ENCODE results near the gene NINJ2. TPM values are rescaled to one million over a fixed set of nuclear protein-coding genes. Genes with fewer than 3 reads are reported as not detected.

NINJ2 gene
- total and polyA plus RNA-seq, 10 of the 15 experiments (the other 5 are each of a cell fraction or from before 2014, with no cell fraction given), result 8.9 to 51.6 (median 21.3) TPM

GRCh38 chr12:697481-697880 is 34.2 kb upstream of the NINJ2 start:
- Histone ChIP-seq H3K4me3 (no peak overlapping the region), H3K4me2 (ENCODE audit: control insufficient read depth, insufficient read depth) (no peak overlapping the region), H3K36me3 (ENCODE audit: control insufficient read depth in 2 of 2, insufficient read depth in 2 of 2, low read length in 1 of 2) (no peaks in the 10 kb centered on the region), H3K4me1 (ENCODE audit: control insufficient read depth, insufficient read depth, low read length) (no peaks in the 10 kb centered on the region), H3K9ac (ENCODE audit: control insufficient read depth, insufficient read depth, low read length) (no peak overlapping the region), H3K9me3 (replicated peaks; ENCODE audit: control insufficient read depth, insufficient read depth, low read length) (peaks cover 8% of the 10 kb centered on the region), H4K20me1 (ENCODE audit: control insufficient read depth, insufficient read depth) (no peaks in the 10 kb centered on the region), H2AFZ (ENCODE audit: control insufficient read depth, low read depth, low read length) (no peak overlapping the region), H3K27ac (ENCODE audit: control insufficient read depth, insufficient read depth) (no peak overlapping the region), H3K79me2 (ENCODE audit: control insufficient read depth, insufficient read depth, low read length) (no peaks in the 10 kb centered on the region), H3K27me3 (replicated peaks in 1 of 2; ENCODE audit: control insufficient read depth in 2 of 2, insufficient read depth in 2 of 2, low read length in 1 of 2) (no peaks in the 10 kb centered on the region)
- ATAC-seq (no peak), FAIRE-seq (no peak), DNase-seq (ENCODE audit: low read depth, low spot score) (no peak)
- in situ Hi-C loops (cut with MboI), result no loop called here
- ChIA-PET RAD21 (ENCODE audit: unreplicated experiment) (no interaction called here), POLR2A (no interaction called here), SMC1A (ENCODE audit: uncharacterized antibody, unreplicated experiment) (interaction anchor here (0.7 to 1.2 kb wide), 3 partner anchors 12 to 15 kb away, joined by 3 to 5 read pairs (median 3); no protein-coding TSS in a partner anchor), CTCF (interaction anchor here (0.7 kb wide), 1 partner anchor 50 kb away, joined by 3 read pairs; no protein-coding TSS in a partner anchor)
- WGBS (ENCODE audit: insufficient coverage, insufficient replicate concordance, low lambda C conversion rate, missing lambda C conversion rate), result 40% methylated on average over 2 of the region's 2 CpGs
- intact Hi-C loops (cut with micrococcal nuclease; ENCODE audit: unreplicated experiment), result no loop called here
- BruUV-seq (replicated peaks), result no TSS peak
- TF ChIP-seq RAD21 (IDR thresholded peaks at IDR 0.05; ENCODE audit: insufficient read depth, low read depth, low read length) (no peak), FOXM1 (IDR thresholded peaks at IDR 0.05; ENCODE audit: low read depth, low read length) (no peak), NBN (IDR thresholded peaks at IDR 0.05) (no peak)

DNA sequence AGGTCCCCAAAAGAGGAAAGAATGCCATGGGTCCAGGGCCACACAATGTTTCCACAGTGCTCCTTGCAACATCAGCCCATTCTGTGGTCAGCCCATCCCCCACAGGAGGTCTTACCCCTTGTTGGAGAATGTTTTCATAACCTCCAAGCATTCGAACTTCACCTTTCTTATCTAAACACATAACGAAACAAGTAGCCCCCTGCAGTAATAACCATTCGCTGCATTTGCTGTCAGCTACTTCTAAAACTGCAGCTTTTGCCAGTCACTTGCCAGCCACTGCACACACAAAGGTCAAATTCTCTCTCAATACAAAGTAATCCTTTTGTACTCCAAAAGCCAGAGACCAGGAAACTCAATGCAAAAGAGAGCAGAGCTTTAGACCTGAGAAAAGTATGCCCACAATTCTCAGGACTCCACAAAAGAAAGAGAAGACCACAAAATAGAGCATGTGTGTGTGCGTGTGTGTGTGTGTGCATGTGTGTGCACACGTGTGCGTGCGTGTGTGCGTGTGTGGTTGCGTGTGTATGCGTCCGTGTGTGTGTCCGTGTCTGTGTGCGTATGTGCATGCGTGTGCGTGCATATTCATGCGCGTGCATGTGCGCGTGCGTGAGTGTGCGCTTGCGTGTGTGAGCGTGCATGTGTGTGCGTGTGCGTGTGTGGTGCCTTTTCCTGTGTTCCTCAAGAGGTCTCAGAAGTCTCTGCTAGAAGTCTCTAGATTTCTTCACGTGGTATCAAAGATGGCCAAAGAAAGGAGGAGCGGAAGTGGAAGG is 31.7 kb upstream of the NINJ2 start:
- no peak overlapping the region for H3K4me2 ChIP-seq (ENCODE audit: control insufficient read depth, insufficient read depth)
- SMC1A ChIA-PET (ENCODE audit: uncharacterized antibody, unreplicated experiment), result interaction anchor here (0.6 to 1.6 kb wide), 9 partner anchors 8 to 42 kb away, joined by 3 to 7 read pairs (median 3); no protein-coding TSS in a partner anchor
- 86% methylated on average over 19 of the region's 27 CpGs for WGBS (ENCODE audit: insufficient coverage, insufficient replicate concordance, low lambda C conversion rate, missing lambda C conversion rate)
- H4K20me1 ChIP-seq (ENCODE audit: control insufficient read depth, insufficient read depth), result no peaks in the 10 kb centered on the region
- CTCF ChIA-PET, result interaction anchor here (0.8 kb wide), 2 partner anchors 10 to 11 kb away, joined by 3 read pairs; no protein-coding TSS in a partner anchor
- H3K4me1 ChIP-seq (ENCODE audit: control insufficient read depth, insufficient read depth, low read length), result peaks cover 4% of the 10 kb centered on the region
- H3K9ac ChIP-seq (ENCODE audit: control insufficient read depth, insufficient read depth, low read length), result no peak overlapping the region
- RAD21 ChIA-PET (ENCODE audit: unreplicated experiment), result interaction anchor here (0.7 to 0.8 kb wide), 2 partner anchors 20 to 75 kb away, joined by 3 read pairs; no protein-coding TSS in a partner anchor
- no TSS peak for BruUV-seq (replicated peaks)
- in situ Hi-C loops (cut with MboI) (no loop called here), intact Hi-C loops (cut with micrococcal nuclease; ENCODE audit: unreplicated experiment) (no loop called here)
- no peak for DNase-seq (ENCODE audit: low read depth, low spot score)
- no peak for FAIRE-seq
- H3K27ac ChIP-seq (ENCODE audit: control insufficient read depth, insufficient read depth), result no peak overlapping the region
- H3K9me3 ChIP-seq (replicated peaks; ENCODE audit: control insufficient read depth, insufficient read depth, low read length), result peaks cover 8% of the 10 kb centered on the region
- H2AFZ ChIP-seq (ENCODE audit: control insufficient read depth, low read depth, low read length), result no peak overlapping the region
- no peak overlapping the region for H3K4me3 ChIP-seq
- TF ChIP-seq PBX3 (IDR thresholded peaks at IDR 0.05; ENCODE audit: insufficient replicate concordance, low read depth, low read length) (peak; percentile 51), TAF1 (IDR thresholded peaks at IDR 0.05; ENCODE audit: borderline replicate concordance, low read depth, low read length) (no peak), TCF3 (IDR thresholded peaks at IDR 0.05; ENCODE audit: borderline replicate concordance, insufficient read depth, low read depth, low read length) (peak; percentile 88; the same call in 1 of the 2 replicates)
- TF ChIP-seq, protein P1, sequence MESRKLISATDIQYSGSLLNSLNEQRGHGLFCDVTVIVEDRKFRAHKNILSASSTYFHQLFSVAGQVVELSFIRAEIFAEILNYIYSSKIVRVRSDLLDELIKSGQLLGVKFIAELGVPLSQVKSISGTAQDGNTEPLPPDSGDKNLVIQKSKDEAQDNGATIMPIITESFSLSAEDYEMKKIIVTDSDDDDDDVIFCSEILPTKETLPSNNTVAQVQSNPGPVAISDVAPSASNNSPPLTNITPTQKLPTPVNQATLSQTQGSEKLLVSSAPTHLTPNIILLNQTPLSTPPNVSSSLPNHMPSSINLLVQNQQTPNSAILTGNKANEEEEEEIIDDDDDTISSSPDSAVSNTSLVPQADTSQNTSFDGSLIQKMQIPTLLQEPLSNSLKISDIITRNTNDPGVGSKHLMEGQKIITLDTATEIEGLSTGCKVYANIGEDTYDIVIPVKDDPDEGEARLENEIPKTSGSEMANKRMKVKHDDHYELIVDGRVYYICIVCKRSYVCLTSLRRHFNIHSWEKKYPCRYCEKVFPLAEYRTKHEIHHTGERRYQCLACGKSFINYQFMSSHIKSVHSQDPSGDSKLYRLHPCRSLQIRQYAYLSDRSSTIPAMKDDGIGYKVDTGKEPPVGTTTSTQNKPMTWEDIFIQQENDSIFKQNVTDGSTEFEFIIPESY (IDR thresholded peaks at IDR 0.05), result peak; percentile 73
- TF ChIP-seq, protein P2, sequence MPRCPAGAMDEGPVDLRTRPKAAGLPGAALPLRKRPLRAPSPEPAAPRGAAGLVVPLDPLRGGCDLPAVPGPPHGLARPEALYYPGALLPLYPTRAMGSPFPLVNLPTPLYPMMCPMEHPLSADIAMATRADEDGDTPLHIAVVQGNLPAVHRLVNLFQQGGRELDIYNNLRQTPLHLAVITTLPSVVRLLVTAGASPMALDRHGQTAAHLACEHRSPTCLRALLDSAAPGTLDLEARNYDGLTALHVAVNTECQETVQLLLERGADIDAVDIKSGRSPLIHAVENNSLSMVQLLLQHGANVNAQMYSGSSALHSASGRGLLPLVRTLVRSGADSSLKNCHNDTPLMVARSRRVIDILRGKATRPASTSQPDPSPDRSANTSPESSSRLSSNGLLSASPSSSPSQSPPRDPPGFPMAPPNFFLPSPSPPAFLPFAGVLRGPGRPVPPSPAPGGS (IDR thresholded peaks at IDR 0.05; ENCODE audit: borderline replicate concordance, insufficient read depth, low read depth, low read length, poor library complexity, severe bottlenecking), result peak; percentile 99
- POLR2A ChIA-PET, result interaction anchor here (0.6 to 1.3 kb wide), 3 partner anchors 9 to 27 kb away, joined by 3 to 4 read pairs (median 3); no protein-coding TSS in a partner anchor
- no peaks in the 10 kb centered on the region for H3K27me3 ChIP-seq (replicated peaks in 1 of 2; ENCODE audit: control insufficient read depth in 2 of 2, insufficient read depth in 2 of 2, low read length in 1 of 2)
- no peak for ATAC-seq
- no peaks in the 10 kb centered on the region for H3K36me3 ChIP-seq (ENCODE audit: control insufficient read depth in 2 of 2, insufficient read depth in 2 of 2, low read length in 1 of 2)
- H3K79me2 ChIP-seq (ENCODE audit: control insufficient read depth, insufficient read depth, low read length), result no peaks in the 10 kb centered on the region

Data from GM12878 (cell line).